HL-60 (cell line): ENCODE data around the gene PJA1.

Experiments used
- DNase-seq, 2 experiments: peaks; one replicate each; pipeline ENCODE4 v3.0.0-alpha.2; 2010 to 2020; ENCODE audit warnings: low read depth in 1 of 2, low spot score in 1 of 2
- H3K27ac ChIP-seq: fragments of 250-450 bp; sonication (Bioruptor Pico); replicated peaks from 2 replicates; pipeline ENCODE4 v1.5.1; 2020; ENCODE audit warnings: mild to moderate bottlenecking, moderate library complexity
- H3K27me3 ChIP-seq: fragments of 250-450 bp; sonication (Bioruptor Pico); 2 replicates; pipeline ENCODE4 v1.5.1; 2021; ENCODE audit warnings: mild to moderate bottlenecking, moderate library complexity; ENCODE audit not compliant: insufficient read depth, poor library complexity, severe bottlenecking
- H3K4me3 ChIP-seq: replicated peaks from 2 replicates; pipeline ENCODE4 v1.5.1; 2011; ENCODE audit warnings: mild to moderate bottlenecking, control low read depth, low read length; ENCODE audit not compliant: insufficient read depth
- CTCF ChIP-seq: IDR thresholded peaks from one replicate; pipeline ENCODE4 v1.5.1; 2011; ENCODE audit warnings: low read length, control low read depth, inconsistent platforms; ENCODE audit not compliant: insufficient read depth
- GABPA ChIP-seq: IDR thresholded peaks from 2 replicates; pipeline ENCODE4 v1.6.1; 2012; ENCODE audit warnings: low read depth
- POLR2AphosphoS5 ChIP-seq: IDR thresholded peaks from 2 replicates; pipeline ENCODE4 v1.6.1; 2012; ENCODE audit warnings: low read depth
- SPI1 ChIP-seq: IDR thresholded peaks from 2 replicates; pipeline ENCODE4 v1.6.1; 2012; ENCODE audit warnings: low read depth, mild to moderate bottlenecking, borderline replicate concordance
- TF ChIP-seq, protein P1 (sequence below): IDR thresholded peaks from 2 replicates; pipeline ENCODE4 v1.6.1; 2012; ENCODE audit warnings: low read depth; ENCODE audit not compliant: insufficient replicate concordance

The PJA1 gene

GRCh38 chrX:69142788-69143469, 22.3 kb downstream of the PJA1 start:
- Histone ChIP-seq H3K27ac (no peak overlapping the region), H3K4me3 (no peak overlapping the region), H3K27me3 (no peaks in the 10 kb centered on the region)
- no peak for DNase-seq
- TF ChIP-seq CTCF (no peak), SPI1 (no peak)
- TF ChIP-seq, protein P1, sequence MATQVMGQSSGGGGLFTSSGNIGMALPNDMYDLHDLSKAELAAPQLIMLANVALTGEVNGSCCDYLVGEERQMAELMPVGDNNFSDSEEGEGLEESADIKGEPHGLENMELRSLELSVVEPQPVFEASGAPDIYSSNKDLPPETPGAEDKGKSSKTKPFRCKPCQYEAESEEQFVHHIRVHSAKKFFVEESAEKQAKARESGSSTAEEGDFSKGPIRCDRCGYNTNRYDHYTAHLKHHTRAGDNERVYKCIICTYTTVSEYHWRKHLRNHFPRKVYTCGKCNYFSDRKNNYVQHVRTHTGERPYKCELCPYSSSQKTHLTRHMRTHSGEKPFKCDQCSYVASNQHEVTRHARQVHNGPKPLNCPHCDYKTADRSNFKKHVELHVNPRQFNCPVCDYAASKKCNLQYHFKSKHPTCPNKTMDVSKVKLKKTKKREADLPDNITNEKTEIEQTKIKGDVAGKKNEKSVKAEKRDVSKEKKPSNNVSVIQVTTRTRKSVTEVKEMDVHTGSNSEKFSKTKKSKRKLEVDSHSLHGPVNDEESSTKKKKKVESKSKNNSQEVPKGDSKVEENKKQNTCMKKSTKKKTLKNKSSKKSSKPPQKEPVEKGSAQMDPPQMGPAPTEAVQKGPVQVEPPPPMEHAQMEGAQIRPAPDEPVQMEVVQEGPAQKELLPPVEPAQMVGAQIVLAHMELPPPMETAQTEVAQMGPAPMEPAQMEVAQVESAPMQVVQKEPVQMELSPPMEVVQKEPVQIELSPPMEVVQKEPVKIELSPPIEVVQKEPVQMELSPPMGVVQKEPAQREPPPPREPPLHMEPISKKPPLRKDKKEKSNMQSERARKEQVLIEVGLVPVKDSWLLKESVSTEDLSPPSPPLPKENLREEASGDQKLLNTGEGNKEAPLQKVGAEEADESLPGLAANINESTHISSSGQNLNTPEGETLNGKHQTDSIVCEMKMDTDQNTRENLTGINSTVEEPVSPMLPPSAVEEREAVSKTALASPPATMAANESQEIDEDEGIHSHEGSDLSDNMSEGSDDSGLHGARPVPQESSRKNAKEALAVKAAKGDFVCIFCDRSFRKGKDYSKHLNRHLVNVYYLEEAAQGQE, result no peak

GRCh38 chrX:69140837-69141236, 24.4 kb downstream of the PJA1 start:
- no peak overlapping the region for H3K4me3 ChIP-seq
- TF ChIP-seq, protein P1, result no peak
- no peak for TF ChIP-seq SPI1
- no peak for TF ChIP-seq CTCF
- no peak for TF ChIP-seq POLR2AphosphoS5
- TF ChIP-seq GABPA, result no peak
- DNase-seq, result no peak

GRCh38 chrX:69139516-69139915, 25.7 kb downstream of the PJA1 start:
- H3K4me3 ChIP-seq, result no peak overlapping the region
- DNase-seq, result no peak
- TF ChIP-seq POLR2AphosphoS5, result no peak
- no peak for TF ChIP-seq SPI1
- TF ChIP-seq, protein P1, result no peak
- H3K27ac ChIP-seq, result no peak overlapping the region
- no peaks in the 10 kb centered on the region for H3K27me3 ChIP-seq

More at GRCh38 chrX:69140837-69141236, 24.4 kb downstream of the PJA1 start:
- Histone ChIP-seq H3K27me3 (no peaks in the 10 kb centered on the region), H3K27ac (no peak overlapping the region)
